ENCODE results near the gene SLC25A11.

Gene SLC25A11

GRCh38 chr17:4950746-4951204, 10.9 kb upstream of the SLC25A11 start, which contains the start of gene ENO3:
Gene ENO3, plus strand, starts transcription at chr17:4951119. Its CDS starts 711 bp downstream, at chr17:4951830.
- Mint-ChIP-seq H3K27ac (peak within 1 kb of the TSS; percentile 99), H3K36me3 (peaks cover 41% of the 10 kb centered on the region), H3K4me3 (peak within 1 kb of the TSS; percentile 93), H3K4me1 (peaks cover 37% of the 10 kb centered on the region), H3K9me3 (no peaks in the 10 kb centered on the region)
- no peak for ATAC-seq
- no peak for DNase-seq (ENCODE audit: low spot score in 2 of 2)

GRCh38 chr17:4950075-4950745, 10.4 kb upstream of the SLC25A11 start:
- DNase-seq (ENCODE audit: low spot score in 2 of 2) (no peak), ATAC-seq (peak; percentile 23)
- Mint-ChIP-seq H3K9me3 (no peaks in the 10 kb centered on the region), H3K4me1 (peaks cover 42% of the 10 kb centered on the region), H3K4me3 (peak overlapping the region; percentile 93), H3K27ac (peak overlapping the region; percentile 99), H3K36me3 (peaks cover 46% of the 10 kb centered on the region)

- Mint-ChIP-seq H3K36me3 (peaks cover 54% of the 10 kb centered on the region), H3K4me1 (peaks cover 50% of the 10 kb centered on the region), H3K27ac (peak overlapping the region; percentile 99)
Measured at GRCh38 chr17:4949321-4950074, 9.7 kb upstream of the SLC25A11 start.

GRCh38 chr17:4948931-4949320, 9.1 kb upstream of the SLC25A11 start:
- Mint-ChIP-seq H3K4me1 (peaks cover 55% of the 10 kb centered on the region), H3K9me3 (no peaks in the 10 kb centered on the region), H3K36me3 (peaks cover 59% of the 10 kb centered on the region), H3K4me3 (peak overlapping the region; percentile 93), H3K27ac (peak overlapping the region; percentile 99)
- ATAC-seq (peak; percentile 60), DNase-seq (ENCODE audit: low spot score in 2 of 2) (peak; percentile 59 to 92)

More at GRCh38 chr17:4949321-4950074, 9.7 kb upstream of the SLC25A11 start:
- H3K4me3 Mint-ChIP-seq = peak overlapping the region; percentile 93
- ATAC-seq (peak; percentile 57), DNase-seq (ENCODE audit: low spot score in 2 of 2) (peak; percentile 67 to 91)
- no peaks in the 10 kb centered on the region for H3K9me3 Mint-ChIP-seq

GRCh38 chr17:4948166-4948930, 8.5 kb upstream of the SLC25A11 start, which contains the start of gene PFN1:
Gene PFN1, minus strand, starts transcription at chr17:4948530. Its CDS starts 136 bp downstream, at chr17:4948394.
- ATAC-seq = peak; percentile 49
- peaks cover 61% of the 10 kb centered on the region for H3K4me1 Mint-ChIP-seq
- H3K36me3 Mint-ChIP-seq = peaks cover 65% of the 10 kb centered on the region

GRCh38 chr17:4947411-4948165, 7.7 kb upstream of the SLC25A11 start:
- Mint-ChIP-seq H3K4me3 (peak overlapping the region; percentile 93), H3K9me3 (no peaks in the 10 kb centered on the region), H3K36me3 (peaks cover 73% of the 10 kb centered on the region), H3K4me1 (peaks cover 69% of the 10 kb centered on the region), H3K27ac (peak overlapping the region; percentile 99)
- DNase-seq (ENCODE audit: low spot score in 2 of 2) (peak; percentile 55 to 89), ATAC-seq (peak; percentile 27)

More at GRCh38 chr17:4948166-4948930, 8.5 kb upstream of the SLC25A11 start, which contains the start of gene PFN1:
- Mint-ChIP-seq H3K9me3 (no peaks in the 10 kb centered on the region), H3K27ac (peak within 1 kb of the TSS; percentile 99), H3K4me3 (peak within 1 kb of the TSS; percentile 93)
- peak; percentile 66 to 88 for DNase-seq (ENCODE audit: low spot score in 2 of 2)

GRCh38 chr17:4947010-4947410, 7.2 kb upstream of the SLC25A11 start:
- H3K27ac Mint-ChIP-seq = peak overlapping the region; percentile 99
- peaks cover 74% of the 10 kb centered on the region for H3K4me1 Mint-ChIP-seq
- DNase-seq (ENCODE audit: low spot score in 2 of 2) (peak in 1 of 2 donors; percentile 34), ATAC-seq (no peak)
- peak overlapping the region; percentile 93 for H3K4me3 Mint-ChIP-seq
- H3K36me3 Mint-ChIP-seq = peaks cover 78% of the 10 kb centered on the region
- no peaks in the 10 kb centered on the region for H3K9me3 Mint-ChIP-seq

- peaks cover 84% of the 10 kb centered on the region for H3K36me3 Mint-ChIP-seq
- peaks cover 75% of the 10 kb centered on the region for H3K4me1 Mint-ChIP-seq
Measured at GRCh38 chr17:4946312-4946976, 6.6 kb upstream of the SLC25A11 start.

GRCh38 chr17:4945944-4946280, 6.1 kb upstream of the SLC25A11 start:
- Mint-ChIP-seq H3K36me3 (peaks cover 89% of the 10 kb centered on the region), H3K27ac (peak overlapping the region; percentile 99), H3K9me3 (no peaks in the 10 kb centered on the region), H3K4me1 (peaks cover 75% of the 10 kb centered on the region), H3K4me3 (peak overlapping the region; percentile 93)
- DNase-seq (ENCODE audit: low spot score in 2 of 2) (no peak), ATAC-seq (no peak)

More at GRCh38 chr17:4946312-4946976, 6.6 kb upstream of the SLC25A11 start:
- ATAC-seq = no peak
- peak overlapping the region; percentile 99 for H3K27ac Mint-ChIP-seq
- no peaks in the 10 kb centered on the region for H3K9me3 Mint-ChIP-seq
- peak in 1 of 2 donors; percentile 60 for DNase-seq (ENCODE audit: low spot score in 2 of 2)
- H3K4me3 Mint-ChIP-seq = peak overlapping the region; percentile 93

GRCh38 chr17:4945176-4945943, 5.5 kb upstream of the SLC25A11 start:
- Mint-ChIP-seq H3K36me3 (peaks cover 90% of the 10 kb centered on the region), H3K4me3 (peak overlapping the region; percentile 93), H3K9me3 (no peaks in the 10 kb centered on the region), H3K4me1 (peaks cover 71% of the 10 kb centered on the region), H3K27ac (peak overlapping the region; percentile 99)
- DNase-seq (ENCODE audit: low spot score in 2 of 2) (peak; percentile 71 to 91), ATAC-seq (peak; percentile 63)

GRCh38 chr17:4944554-4945175, 4.8 kb upstream of the SLC25A11 start:
- DNase-seq (ENCODE audit: low spot score in 2 of 2) = peak in 1 of 2 donors; percentile 79
- ATAC-seq = no peak
- Mint-ChIP-seq H3K9me3 (no peaks in the 10 kb centered on the region), H3K4me3 (peak overlapping the region; percentile 93), H3K27ac (peak overlapping the region; percentile 99), H3K36me3 (peaks cover 92% of the 10 kb centered on the region), H3K4me1 (peaks cover 68% of the 10 kb centered on the region)

GRCh38 chr17:4944163-4944553, 4.3 kb upstream of the SLC25A11 start:
- H3K27ac Mint-ChIP-seq = peak overlapping the region; percentile 99
- DNase-seq (ENCODE audit: low spot score in 2 of 2) (no peak), ATAC-seq (peak; percentile 12)
- peak overlapping the region; percentile 93 for H3K4me3 Mint-ChIP-seq
- no peaks in the 10 kb centered on the region for H3K9me3 Mint-ChIP-seq
- peaks cover 92% of the 10 kb centered on the region for H3K36me3 Mint-ChIP-seq
- peaks cover 68% of the 10 kb centered on the region for H3K4me1 Mint-ChIP-seq

Data from stimulated activated effector memory CD8-positive, alpha-beta T cell treated with anti-CD3 and anti-CD28 coated beads, Interleukin-12 subunit alpha, Interleukin-12 subunit beta, amount 100 ng/mL, for 72 hours (primary cell).